ENCODE measurements around the gene MEF2D.

- TF ChIP-seq CEBPB (IDR thresholded peaks at IDR 0.05) (no peak), TAF1 (IDR thresholded peaks at IDR 0.05; ENCODE audit: low read depth) (no peak), REST (IDR thresholded peaks at IDR 0.05; ENCODE audit: low read depth) (no peak)
Measured at GRCh38 chr1:156499842-156500542, 583 bp downstream of the MEF2D start.
